ENCODE data around the gene FLYWCH1.

GRCh38 chr16:2895813-2896212, 15.9 kb upstream of the FLYWCH1 start:
- TF ChIP-seq LEF1 (IDR thresholded peaks at IDR 0.05; ENCODE audit: borderline replicate concordance) (no peak), TARDBP (IDR thresholded peaks at IDR 0.05) (no peak), FOXK2 (IDR thresholded peaks at IDR 0.05) (no peak), SUZ12 (IDR thresholded peaks at IDR 0.05) (no peak), ARNT (IDR thresholded peaks at IDR 0.05) (no peak), HDGF (IDR thresholded peaks at IDR 0.05; ENCODE audit: borderline replicate concordance) (no peak), SP1 (IDR thresholded peaks at IDR 0.05) (no peak)
